ENCODE results near the gene MACROD2. TPM values are rescaled to one million over a fixed set of nuclear protein-coding genes. Genes with fewer than 3 reads are reported as not detected.

MACROD2 gene
- total RNA-seq, 3 donors from 2014 or later = 3.2 to 7.6 (median 6.4) TPM

GRCh38 chr20:14142964-14143627, 147.8 kb downstream of the MACROD2 start:
- Histone ChIP-seq H3K4me3 (no peak overlapping the region), H3K36me3 (ENCODE audit: low read depth) (no peaks in the 10 kb centered on the region), H3K9me3 (no peaks in the 10 kb centered on the region), H3K4me1 (ENCODE audit: low read depth) (no peaks in the 10 kb centered on the region)
- ATAC-seq = no peak
- no peak for TF ChIP-seq CTCF (IDR thresholded peaks at IDR 0.05)
- intact Hi-C loops (cut with DNase I, micrococcal nuclease) = no loop called here
- DNase-seq = no peak

- Histone ChIP-seq H3K4me3 (no peak overlapping the region), H3K9me3 (no peaks in the 10 kb centered on the region), H3K36me3 (ENCODE audit: low read depth) (no peaks in the 10 kb centered on the region), H3K4me1 (ENCODE audit: low read depth) (no peaks in the 10 kb centered on the region)
- intact Hi-C loops (cut with DNase I, micrococcal nuclease) = no loop called here
- ATAC-seq = no peak
- no peak for TF ChIP-seq CTCF (IDR thresholded peaks at IDR 0.05)
- no peak for DNase-seq
Measured at GRCh38 chr20:14148042-14148441, 152.7 kb downstream of the MACROD2 start.

- H3K4me3 ChIP-seq = no peak overlapping the region
- DNase-seq (no peak), ATAC-seq (no peak)
- no peak for TF ChIP-seq CTCF (IDR thresholded peaks at IDR 0.05)
- H3K4me1 ChIP-seq (ENCODE audit: low read depth) = no peaks in the 10 kb centered on the region
- no peaks in the 10 kb centered on the region for H3K9me3 ChIP-seq
- no peaks in the 10 kb centered on the region for H3K36me3 ChIP-seq (ENCODE audit: low read depth)
- intact Hi-C loops (cut with DNase I, micrococcal nuclease) = no loop called here
Measured at GRCh38 chr20:14155361-14155760, 160.0 kb downstream of the MACROD2 start.

GRCh38 chr20:14178528-14178927, 183.2 kb downstream of the MACROD2 start:
- intact Hi-C loops (cut with DNase I, micrococcal nuclease) = no loop called here
- TF ChIP-seq CTCF (IDR thresholded peaks at IDR 0.05) = no peak
- no peaks in the 10 kb centered on the region for H3K4me1 ChIP-seq (ENCODE audit: low read depth)
- peaks cover 12% of the 10 kb centered on the region for H3K9me3 ChIP-seq
- H3K4me3 ChIP-seq = no peak overlapping the region
- no peak for DNase-seq
- no peak for ATAC-seq
- no peaks in the 10 kb centered on the region for H3K36me3 ChIP-seq (ENCODE audit: low read depth)

- peaks cover 12% of the 10 kb centered on the region for H3K9me3 ChIP-seq
- intact Hi-C loops (cut with DNase I, micrococcal nuclease) = no loop called here
- no peaks in the 10 kb centered on the region for H3K36me3 ChIP-seq (ENCODE audit: low read depth)
- TF ChIP-seq CTCF (IDR thresholded peaks at IDR 0.05) = no peak
- ATAC-seq (no peak), DNase-seq (no peak)
- H3K4me3 ChIP-seq = no peak overlapping the region
- no peaks in the 10 kb centered on the region for H3K4me1 ChIP-seq (ENCODE audit: low read depth)
Measured at GRCh38 chr20:14178952-14179351, 183.6 kb downstream of the MACROD2 start.
